IMR-90 (cell line): ENCODE data around the gene PPM1F. TPM values are rescaled to one million over a fixed set of nuclear protein-coding genes. Genes with fewer than 3 reads are reported as not detected.

Experiments
- ATAC-seq: fragments of 200-7000 bp; cut with Tn5 transposase; 2 replicates; pipeline ENCODE4 v1.9.1; 2020; ENCODE audit warnings: low read depth, mild to moderate bottlenecking, moderate library complexity
- BruUV-seq: library from RNA; stranded (reverse); fragments of 400-500 nt; replicated peaks from 2 replicates; lab custom pipeline; 2021; lab: Mats Ljungman, UMichigan
- CTCF ChIA-PET: fragments of 300-600 bp; formaldehyde crosslinking; extraction: SDS; loops from one replicate; lab custom pipeline; 2021; ENCODE audit warnings: antibody characterized with exemption; lab: Yijun Ruan, JAX
- POLR2A ChIA-PET: fragments of 300-600 bp; sonication (Branson Sonifier 250); formaldehyde crosslinking; loops from one replicate; lab custom pipeline; 2022; ENCODE audit warnings: antibody characterized with exemption; ENCODE audit not compliant: unreplicated experiment; lab: Charles Lee
- DNase-seq: peaks from one replicate; pipeline ENCODE4 v3.0.0; 2013
- H2AFZ ChIP-seq: replicated peaks from 2 replicates; pipeline ENCODE3; 2013; ENCODE audit warnings: low read length, mild to moderate bottlenecking; ENCODE audit not compliant: poor library complexity
- H2AK5ac ChIP-seq: 2 replicates; pipeline ENCODE4 v1.6.1; 2013; ENCODE audit warnings: low read depth, low read length, inconsistent platforms
- H2AK9ac ChIP-seq: replicated peaks from 2 replicates; pipeline ENCODE3; 2013; ENCODE audit warnings: mild to moderate bottlenecking, low read depth, low read length, moderate library complexity; ENCODE audit not compliant: poor library complexity
- H2BK120ac ChIP-seq: 2 replicates; pipeline ENCODE4 v1.6.1; 2013; ENCODE audit warnings: low read depth, low read length, inconsistent platforms
- H2BK15ac ChIP-seq: 3 replicates; pipeline ENCODE4 v1.6.1; 2013; ENCODE audit warnings: low read depth, low read length, inconsistent platforms
- H2BK20ac ChIP-seq: 2 replicates; pipeline ENCODE4 v1.6.1; 2013; ENCODE audit warnings: low read depth, mild to moderate bottlenecking, inconsistent platforms, low read length, moderate library complexity
- H2BK5ac ChIP-seq: 2 replicates; pipeline ENCODE4 v1.6.1; 2013; ENCODE audit warnings: mild to moderate bottlenecking, low read depth, low read length, inconsistent platforms; ENCODE audit not compliant: poor library complexity, severe bottlenecking
- H3K14ac ChIP-seq: replicated peaks from 2 replicates; pipeline ENCODE4 v1.6.1; 2013; ENCODE audit warnings: low read depth, low read length, inconsistent platforms
- H3K18ac ChIP-seq: 2 replicates; pipeline ENCODE4 v1.6.1; 2013; ENCODE audit warnings: low read depth, low read length, control low read depth
- H3K23ac ChIP-seq: 2 replicates; pipeline ENCODE4 v1.6.1; 2013; ENCODE audit warnings: low read depth, low read length, inconsistent platforms
- H3K27ac ChIP-seq: 2 replicates; pipeline ENCODE4 v1.5.1; 2013; ENCODE audit warnings: mild to moderate bottlenecking, control low read depth, low read length; ENCODE audit not compliant: insufficient read depth
- H3K27me3 ChIP-seq: 2 replicates; pipeline ENCODE4 v1.6.1; 2013; ENCODE audit warnings: low read length; ENCODE audit not compliant: control insufficient read depth, insufficient read depth
- H3K36me3 ChIP-seq: 2 replicates; pipeline ENCODE4 v1.6.1; 2013; ENCODE audit warnings: low read length, mixed read lengths; ENCODE audit not compliant: control insufficient read depth, insufficient read depth
- H3K4ac ChIP-seq: 2 replicates; pipeline ENCODE4 v1.6.1; 2013; ENCODE audit warnings: low read depth, low read length, inconsistent platforms
- H3K4me1 ChIP-seq: 2 replicates; pipeline ENCODE4 v1.6.1; 2013; ENCODE audit warnings: low read length, mixed read lengths; ENCODE audit not compliant: control insufficient read depth, insufficient read depth
- H3K4me2 ChIP-seq: 2 replicates; pipeline ENCODE4 v1.6.1; 2013; ENCODE audit warnings: low read depth, mild to moderate bottlenecking, control low read depth, low read length, moderate library complexity
- H3K4me3 ChIP-seq: 2 replicates; pipeline ENCODE4 v1.5.1; 2013; ENCODE audit warnings: low read depth, mild to moderate bottlenecking, control low read depth, low read length, moderate library complexity; ENCODE audit not compliant: insufficient read depth
- H3K56ac ChIP-seq: 2 replicates; pipeline ENCODE4 v1.6.1; 2013; ENCODE audit warnings: low read length, inconsistent platforms; ENCODE audit not compliant: insufficient read depth; ENCODE audit errors: extremely low read depth
- H3K79me1 ChIP-seq, 2 experiments: 2 replicates each; pipeline ENCODE4 v1.6.1; 2013; ENCODE audit warnings: low read length in 2 of 2, inconsistent platforms in 1 of 2, low read depth in 1 of 2
- H3K9ac ChIP-seq: 2 replicates; pipeline ENCODE4 v1.6.1; 2013; ENCODE audit warnings: low read depth, low read length, control low read depth
- H3K9me1 ChIP-seq: 2 replicates; pipeline ENCODE4 v1.6.1; 2013; ENCODE audit warnings: low read length, inconsistent platforms; ENCODE audit not compliant: insufficient read depth
- H3K9me3 ChIP-seq: 2 replicates; pipeline ENCODE4 v1.6.1; 2013; ENCODE audit warnings: low read length; ENCODE audit not compliant: control insufficient read depth, insufficient read depth
- H4K20me1 ChIP-seq: 2 replicates; pipeline ENCODE4 v1.6.1; 2013; ENCODE audit warnings: low read length, inconsistent platforms; ENCODE audit not compliant: insufficient read depth
- H4K5ac ChIP-seq: 2 replicates; pipeline ENCODE4 v1.6.1; 2013; ENCODE audit warnings: mild to moderate bottlenecking, low read depth, low read length, control low read depth
- H4K8ac ChIP-seq, 2 experiments: 2 replicates each; pipeline ENCODE4 v1.6.1; 2013; ENCODE audit warnings: low read depth in 2 of 2, low read length in 2 of 2, control low read depth in 1 of 2, inconsistent platforms in 1 of 2
- H4K91ac ChIP-seq: 2 replicates; pipeline ENCODE4 v1.6.1; 2013; ENCODE audit warnings: low read depth, low read length, inconsistent platforms; ENCODE audit not compliant: insufficient read depth
- BHLHE40 ChIP-seq: fragments of 150-350 bp; IDR thresholded peaks from 2 replicates; pipeline ENCODE4 v1.6.1; 2016; ENCODE audit warnings: mild to moderate bottlenecking, low read depth, low read length
- CEBPB ChIP-seq: IDR thresholded peaks from 2 replicates; pipeline ENCODE4 v1.6.1; 2012; ENCODE audit warnings: low read depth, low read length, improper control_type of control experiment
- CHD1 ChIP-seq: IDR thresholded peaks from 2 replicates; pipeline ENCODE4 v1.6.1; 2012; ENCODE audit warnings: low read depth, low read length, improper control_type of control experiment
- CTCF ChIP-seq: conservative IDR thresholded peaks from 2 replicates; pipeline ENCODE4 v1.5.1; 2012; ENCODE audit warnings: mild to moderate bottlenecking, low read depth, low read length, improper control_type of control experiment
- ELK1 ChIP-seq: fragments of 150-350 bp; IDR thresholded peaks from 2 replicates; pipeline ENCODE4 v1.6.1; 2016; ENCODE audit warnings: low read depth, mild to moderate bottlenecking, low read length, moderate library complexity, borderline replicate concordance
- FOS ChIP-seq: fragments of 150-350 bp; IDR thresholded peaks from 2 replicates; pipeline ENCODE4 v1.6.1; 2016; ENCODE audit warnings: low read depth, low read length
- MAFK ChIP-seq: IDR thresholded peaks from 2 replicates; pipeline ENCODE4 v1.6.1; 2012; ENCODE audit warnings: low read depth, low read length, improper control_type of control experiment
- MAZ ChIP-seq: IDR thresholded peaks from 2 replicates; pipeline ENCODE4 v1.6.1; 2012; ENCODE audit warnings: low read depth, mild to moderate bottlenecking, low read length, improper control_type of control experiment, moderate library complexity, borderline replicate concordance
- MXI1 ChIP-seq: IDR thresholded peaks from 2 replicates; pipeline ENCODE4 v1.6.1; 2012; ENCODE audit warnings: low read depth, mild to moderate bottlenecking, low read length, moderate library complexity, borderline replicate concordance
- NFE2L2 ChIP-seq: fragments of 150-350 bp; IDR thresholded peaks from 2 replicates; pipeline ENCODE4 v1.6.1; 2016; ENCODE audit warnings: low read depth, mild to moderate bottlenecking, low read length
- POLR2A ChIP-seq: IDR thresholded peaks from 2 replicates; pipeline ENCODE4 v1.6.1; 2012; ENCODE audit warnings: mild to moderate bottlenecking, low read depth, low read length
- RAD21 ChIP-seq: IDR thresholded peaks from 2 replicates; pipeline ENCODE4 v1.6.1; 2012; ENCODE audit warnings: low read length, improper control_type of control experiment
- RCOR1 ChIP-seq: IDR thresholded peaks from 2 replicates; pipeline ENCODE4 v1.6.1; 2012; ENCODE audit warnings: mild to moderate bottlenecking, low read length, improper control_type of control experiment; ENCODE audit not compliant: insufficient replicate concordance
- RFX5 ChIP-seq: IDR thresholded peaks from 2 replicates; pipeline ENCODE4 v1.8.0; 2012; ENCODE audit warnings: low read depth, mild to moderate bottlenecking, low read length, moderate library complexity
- USF2 ChIP-seq: fragments of 150-350 bp; IDR thresholded peaks from 2 replicates; pipeline ENCODE4 v1.6.1; 2017; ENCODE audit warnings: mild to moderate bottlenecking, antibody characterized with exemption, low read length, low read depth
- WGBS, 2 experiments: methylation state at CpG; one replicate each; pipeline versions ENCODE4 v1.1.5 to v1.1.7; 2013; ENCODE audit warnings: missing lambda C conversion rate in 2 of 2; ENCODE audit not compliant: insufficient read length in 1 of 2; ENCODE audit errors: extremely low coverage in 2 of 2; 5-methylcytosine and 5-hydroxymethylcytosine counted together
- dilution Hi-C: fragments of 300-500 bp; cut with HindIII; formaldehyde crosslinking; loops from one replicate; pipeline ENCODE4 v1.14.3; 2018; ENCODE audit warnings: low sequenced_read_pairs; ENCODE audit not compliant: unreplicated experiment
- in situ Hi-C: fragments of 300-500 bp; cut with MboI; formaldehyde crosslinking; loops from 3 replicates; pipeline ENCODE4 v1.14.3; 2019; ENCODE audit warnings: low sequenced_read_pairs, inconsistent platforms, mixed read lengths
- intact Hi-C: fragments of 100-400 bp; cut with micrococcal nuclease; formaldehyde crosslinking; loops from 2 replicates; pipeline ENCODE4 v1.10.0; 2022
- polyA plus RNA-seq, 3 experiments: library from polyadenylated mRNA; depleted of rRNA; stranded (reverse); fragments of >200 nt; gene quantifications; 2 replicates each; pipeline ENCODE4 v1.2.3, GENCODE V29; 2012; ENCODE audit warnings: low replicate concordance in 1 of 3
- total RNA-seq: library from RNA; depleted of rRNA; stranded (reverse); fragments of >200 nt; gene quantifications from 2 replicates; pipeline ENCODE4 v1.2.3, GENCODE V29; 2012

PPM1F gene
- total and polyA plus RNA-seq, 2 of the 4 experiments (the other 2 are of a cell fraction), result 20.8 to 30.3 TPM

- Histone ChIP-seq H3K14ac (no peak overlapping the region), H3K4ac (no peak overlapping the region), H3K9me3 (no peaks in the 10 kb centered on the region), H3K23ac (no peak overlapping the region), H2AK9ac (no peak overlapping the region), H2AFZ (no peak overlapping the region), H3K4me1 (peaks cover 7% of the 10 kb centered on the region), H4K20me1 (peaks cover 5% of the 10 kb centered on the region), H3K4me2 (no peak overlapping the region), H3K79me1 (peaks cover 0 to 6% of the 10 kb centered on the region in 2 experiments; a peak in 1 of 4 replicates), H3K36me3 (peaks cover 18% of the 10 kb centered on the region; the same call in 1 of the 2 replicates), H3K27ac (no peak overlapping the region), H4K8ac (no peak overlapping the region), H3K9ac (no peak overlapping the region), H2BK20ac (no peak overlapping the region), H2BK15ac (no peak overlapping the region), H2AK5ac (no peak overlapping the region), H4K91ac (no peak overlapping the region), H4K5ac (no peak overlapping the region), H3K18ac (no peak overlapping the region), H3K9me1 (no peaks in the 10 kb centered on the region), H2BK5ac (no peak overlapping the region), H2BK120ac (no peak overlapping the region), H3K27me3 (no peaks in the 10 kb centered on the region), H3K4me3 (no peak overlapping the region), H3K56ac (no peak overlapping the region)
- CTCF ChIA-PET, result no interaction called here
- in situ Hi-C loops (no loop called here), intact Hi-C loops (no loop called here), dilution Hi-C loops (no loop called here)
- WGBS, 2 experiments, result 88% methylated on average over 8 of the region's 20 CpGs; no CpG with 5 or more reads in 1 of the 2 experiments
- BruUV-seq, result no TSS peak
- POLR2A ChIA-PET, result no interaction called here
- no peak for DNase-seq
- no peak for ATAC-seq
- TF ChIP-seq CEBPB (no peak), MXI1 (no peak), RCOR1 (no peak), MAZ (no peak), RFX5 (no peak), BHLHE40 (no peak), ELK1 (no peak), RAD21 (no peak), FOS (no peak), MAFK (no peak), USF2 (no peak), CHD1 (no peak), NFE2L2 (no peak), CTCF (no peak), POLR2A (no peak)
These were observed 30.1 kb downstream of the PPM1F start for GRCh38 chr22:21922370-21923162.
